ENCODE measurements around the gene DCHS1. TPM values are rescaled to one million over a fixed set of nuclear protein-coding genes. Genes with fewer than 3 reads are reported as not detected.

DCHS1 gene
- total and polyA plus RNA-seq, 2 donors (not counting 1 experiment from before 2014, with no cell fraction given): 0.92 to 23.9 TPM

- TF ChIP-seq CTCF (conservative IDR thresholded peaks at IDR 0.05 in 1 of 2, IDR thresholded peaks at IDR 0.05 in 1 of 2; ENCODE audit: low read depth in 1 of 2, low read length in 2 of 2): no peak
- no peak for TF ChIP-seq EZH2 (IDR thresholded peaks at IDR 0.05; ENCODE audit: low read length, missing control alignments)
- Histone ChIP-seq H4K20me1 (ENCODE audit: control insufficient read depth, extremely low read depth, insufficient read depth, low read length) (no peaks in the 10 kb centered on the region), H3K9ac (ENCODE audit: insufficient read depth, low read length) (peak overlapping the region; percentile 79), H3K79me2 (ENCODE audit: control insufficient read depth, insufficient read depth, low read length) (peaks cover 66% of the 10 kb centered on the region), H2AFZ (ENCODE audit: low read length) (no peak overlapping the region), H3K27me3 (ENCODE audit: control insufficient read depth, insufficient read depth, low read length) (no peaks in the 10 kb centered on the region), H3K4me3 (replicated peaks in 1 of 4; ENCODE audit: control extremely low read depth in 1 of 4, insufficient read depth in 1 of 4, low read depth in 3 of 4, low read length in 4 of 4) (peak overlapping the region; percentile 84 to 98 (median 94)), H3K4me2 (ENCODE audit: extremely low read depth, insufficient read depth, low read length) (peak overlapping the region; percentile 98), H3K4me1 (ENCODE audit: control insufficient read depth, extremely low read depth, insufficient read depth, low read length) (peaks cover 12% of the 10 kb centered on the region), H3K27ac (ENCODE audit: insufficient read depth, low read length) (peak overlapping the region; percentile 92), H3K9me3 (ENCODE audit: control insufficient read depth, insufficient read depth, low read depth, low read length) (no peaks in the 10 kb centered on the region), H3K36me3 (ENCODE audit: control insufficient read depth, insufficient read depth, low read length) (peaks cover 13% of the 10 kb centered on the region)
- no peak for DNase-seq (ENCODE audit: low read depth in 2 of 2)
Measured at GRCh38 chr11:6602096-6602940, 53.3 kb downstream of the DCHS1 start.

- no peak overlapping the region for H2AFZ ChIP-seq (ENCODE audit: low read length)
- H3K27me3 ChIP-seq (ENCODE audit: control insufficient read depth, insufficient read depth, low read length): no peaks in the 10 kb centered on the region
- no peak overlapping the region for H3K4me3 ChIP-seq (replicated peaks in 1 of 4; ENCODE audit: control extremely low read depth in 1 of 4, insufficient read depth in 1 of 4, low read depth in 3 of 4, low read length in 4 of 4)
- no peak for DNase-seq (ENCODE audit: low read depth in 2 of 2)
- H3K9me3 ChIP-seq (ENCODE audit: control insufficient read depth, insufficient read depth, low read depth, low read length): no peaks in the 10 kb centered on the region
- H3K36me3 ChIP-seq (ENCODE audit: control insufficient read depth, insufficient read depth, low read length): peaks cover 12% of the 10 kb centered on the region
- H3K4me1 ChIP-seq (ENCODE audit: control insufficient read depth, extremely low read depth, insufficient read depth, low read length): peaks cover 4% of the 10 kb centered on the region
- no peak overlapping the region for H3K27ac ChIP-seq (ENCODE audit: insufficient read depth, low read length)
- H3K4me2 ChIP-seq (ENCODE audit: extremely low read depth, insufficient read depth, low read length): no peak overlapping the region
- TF ChIP-seq EZH2 (IDR thresholded peaks at IDR 0.05; ENCODE audit: low read length, missing control alignments) (no peak), CTCF (conservative IDR thresholded peaks at IDR 0.05 in 1 of 2, IDR thresholded peaks at IDR 0.05 in 1 of 2; ENCODE audit: low read depth in 1 of 2, low read length in 2 of 2) (no peak)
- H3K79me2 ChIP-seq (ENCODE audit: control insufficient read depth, insufficient read depth, low read length): peaks cover 59% of the 10 kb centered on the region
- no peaks in the 10 kb centered on the region for H4K20me1 ChIP-seq (ENCODE audit: control insufficient read depth, extremely low read depth, insufficient read depth, low read length)
- no peak overlapping the region for H3K9ac ChIP-seq (ENCODE audit: insufficient read depth, low read length)
Measured at GRCh38 chr11:6601041-6601461, 54.6 kb downstream of the DCHS1 start.

DNA sequence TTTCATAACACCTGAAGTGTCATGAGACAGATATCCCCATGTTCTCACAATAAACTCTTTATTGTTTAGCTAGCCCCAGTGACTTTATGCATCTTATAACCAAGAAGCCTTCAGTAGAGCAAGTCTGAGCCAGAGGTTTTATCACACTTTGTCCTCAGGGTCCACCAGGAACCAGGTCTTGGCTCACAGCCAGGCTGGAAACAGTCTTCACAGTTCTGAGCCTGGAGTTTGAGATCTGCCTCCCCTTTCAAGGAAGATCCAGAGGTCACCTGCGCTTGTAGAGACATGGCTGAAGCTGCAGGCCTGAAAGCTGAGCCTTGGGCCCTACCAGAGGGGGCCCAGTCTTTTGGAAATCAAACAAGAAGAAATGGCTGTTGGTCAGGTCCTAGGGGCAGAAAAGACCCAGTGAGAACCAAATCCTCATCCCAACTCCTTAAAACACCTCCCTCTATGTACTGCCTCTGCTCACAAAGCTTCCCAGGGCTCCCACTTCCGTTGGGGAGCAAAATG, 55.7 kb downstream of the DCHS1 start:
- Histone ChIP-seq H3K4me1 (ENCODE audit: control insufficient read depth, extremely low read depth, insufficient read depth, low read length) (peaks cover 4% of the 10 kb centered on the region), H3K4me2 (ENCODE audit: extremely low read depth, insufficient read depth, low read length) (no peak overlapping the region), H3K79me2 (ENCODE audit: control insufficient read depth, insufficient read depth, low read length) (peaks cover 49% of the 10 kb centered on the region), H3K9ac (ENCODE audit: insufficient read depth, low read length) (no peak overlapping the region), H3K4me3 (replicated peaks in 1 of 4; ENCODE audit: control extremely low read depth in 1 of 4, insufficient read depth in 1 of 4, low read depth in 3 of 4, low read length in 4 of 4) (no peak overlapping the region), H3K36me3 (ENCODE audit: control insufficient read depth, insufficient read depth, low read length) (peaks cover 12% of the 10 kb centered on the region), H3K9me3 (ENCODE audit: control insufficient read depth, insufficient read depth, low read depth, low read length) (no peaks in the 10 kb centered on the region), H3K27me3 (ENCODE audit: control insufficient read depth, insufficient read depth, low read length) (no peaks in the 10 kb centered on the region), H2AFZ (ENCODE audit: low read length) (no peak overlapping the region), H3K27ac (ENCODE audit: insufficient read depth, low read length) (no peak overlapping the region), H4K20me1 (ENCODE audit: control insufficient read depth, extremely low read depth, insufficient read depth, low read length) (no peaks in the 10 kb centered on the region)
- TF ChIP-seq EZH2 (IDR thresholded peaks at IDR 0.05; ENCODE audit: low read length, missing control alignments) (no peak), CTCF (conservative IDR thresholded peaks at IDR 0.05 in 1 of 2, IDR thresholded peaks at IDR 0.05 in 1 of 2; ENCODE audit: low read depth in 1 of 2, low read length in 2 of 2) (no peak)
- DNase-seq (ENCODE audit: low read depth in 2 of 2): no peak
